Glomerular visceral epithelial cell (primary cell): ENCODE data around the gene LCP1.
"Not testable (repeated sequence)": the region's sequence is repeated elsewhere in the genome, so short reads cannot be mapped to it uniquely, and the experiment has no call there.

Experiments
- DNase-seq: peaks from one replicate; pipeline ENCODE4 v3.0.0-alpha.2; 2016; ENCODE audit errors: extremely low spot score

LCP1 gene

GRCh38 chr13:46182491-46182877, 507 bp upstream of the LCP1 start:
- DNase-seq, result no peak

- DNase-seq, result no peak
Measured at GRCh38 chr13:46181377-46181839, 569 bp downstream of the LCP1 start.

GRCh38 chr13:46179969-46180763, 1.8 kb downstream of the LCP1 start:
- no peak for DNase-seq

GRCh38 chr13:46179491-46179908, 2.5 kb downstream of the LCP1 start:
- DNase-seq, result no peak

- DNase-seq, result no peak
Measured at GRCh38 chr13:46178821-46179220, 3.2 kb downstream of the LCP1 start.

- no peak for DNase-seq
Measured at GRCh38 chr13:46178143-46178542, 3.8 kb downstream of the LCP1 start.

GRCh38 chr13:46176756-46177155, 5.2 kb downstream of the LCP1 start:
- no peak for DNase-seq

GRCh38 chr13:46173656-46174055, 8.3 kb downstream of the LCP1 start:
- no peak for DNase-seq

- peak; percentile 19 for DNase-seq
Measured at GRCh38 chr13:46172531-46172991, 9.4 kb downstream of the LCP1 start.

- DNase-seq, result no peak
Measured at GRCh38 chr13:46171739-46172138, 10.2 kb downstream of the LCP1 start.

GRCh38 chr13:46171217-46171616, 10.8 kb downstream of the LCP1 start:
- DNase-seq, result no peak

GRCh38 chr13:46170687-46171086, 11.3 kb downstream of the LCP1 start:
- no peak for DNase-seq

GRCh38 chr13:46170268-46170667, 11.7 kb downstream of the LCP1 start:
- no peak for DNase-seq

GRCh38 chr13:46169758-46170157, 12.2 kb downstream of the LCP1 start:
- DNase-seq, result no peak

GRCh38 chr13:46168783-46169182, 13.2 kb downstream of the LCP1 start:
- no peak for DNase-seq

GRCh38 chr13:46168341-46168740, 13.6 kb downstream of the LCP1 start:
- peak; percentile 63 for DNase-seq

- no peak for DNase-seq
Measured at GRCh38 chr13:46166947-46167610, 14.9 kb downstream of the LCP1 start.

GRCh38 chr13:46166224-46166584, 15.8 kb downstream of the LCP1 start:
- no peak for DNase-seq

GRCh38 chr13:46165485-46166223, 16.3 kb downstream of the LCP1 start:
- DNase-seq, result peak; percentile 94

- no peak for DNase-seq
Measured at GRCh38 chr13:46164661-46165060, 17.3 kb downstream of the LCP1 start.

GRCh38 chr13:46162741-46163140, 19.2 kb downstream of the LCP1 start:
- not testable (repeated sequence) for DNase-seq

- DNase-seq, result peak; percentile 64
Measured at GRCh38 chr13:46160471-46161066, 21.4 kb downstream of the LCP1 start.
